NCI-H345 treated with DMSO at 0.1 percent for 48 hours (cell line): ENCODE data around the gene MAD2L1BP.

Experiments
- DNase-seq: peaks from one replicate; lab custom pipeline; 2025; ENCODE audit not compliant: unreplicated experiment; lab: John Stamatoyannopoulos, UW

The MAD2L1BP gene

DNA sequence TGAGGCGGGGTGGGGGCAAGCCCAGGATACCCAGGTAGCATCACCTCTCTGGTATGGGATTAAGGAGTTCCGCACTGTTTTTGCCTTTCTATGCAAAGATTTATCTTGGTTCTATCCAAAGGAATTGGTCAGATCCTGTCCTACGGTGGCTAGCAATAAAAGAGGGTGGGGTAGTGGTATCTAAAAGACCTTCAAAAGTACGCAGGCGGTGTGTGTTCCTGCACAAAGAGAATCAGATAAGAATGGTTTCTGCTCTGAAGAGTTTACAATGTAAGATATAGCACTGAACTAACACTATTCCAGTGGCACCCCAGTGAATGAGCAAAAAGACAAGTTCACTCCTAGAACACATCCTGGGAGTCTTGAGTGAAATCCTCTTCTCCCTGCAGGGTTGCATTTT, 45.7 kb downstream of the MAD2L1BP start:
- no peak for DNase-seq

DNA sequence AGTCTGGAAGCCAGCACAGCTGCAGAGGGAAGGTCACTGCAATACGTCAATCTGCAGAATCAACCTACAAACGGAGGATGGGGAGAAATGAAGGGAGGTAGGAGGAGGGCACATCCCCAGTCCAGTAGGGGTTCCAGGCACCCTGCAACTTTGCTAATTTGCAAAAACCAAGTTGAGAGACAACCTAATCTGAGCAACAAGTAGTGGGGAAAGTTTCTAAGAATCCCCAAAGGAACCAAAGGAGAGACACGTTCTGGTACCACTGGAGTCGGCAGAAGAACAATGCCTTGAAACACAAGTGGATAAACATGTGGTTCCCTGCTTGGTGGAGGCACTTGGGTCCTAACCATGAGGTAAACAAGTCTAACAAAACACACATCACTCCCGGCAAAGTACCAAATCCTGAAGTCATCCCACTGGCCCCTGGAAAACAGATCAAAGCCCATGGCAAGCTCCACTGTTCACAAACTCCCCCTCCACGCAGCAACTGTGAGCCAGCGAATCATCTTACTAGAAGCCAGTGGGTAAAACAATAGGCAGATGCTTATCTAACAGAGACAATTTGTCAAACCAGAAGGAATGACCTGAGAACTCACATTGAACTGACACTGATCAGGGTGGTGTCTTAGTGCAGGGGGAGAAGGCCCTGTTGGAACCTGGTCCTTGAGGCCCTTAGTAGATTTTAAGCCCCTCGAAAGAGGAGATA, 47.2 kb downstream of the MAD2L1BP start:
- no peak for DNase-seq

- DNase-seq = no peak
Observed at GRCh38 chr6:43683708-43684455, 48.2 kb downstream of the MAD2L1BP start.

GRCh38 chr6:43687079-43687436, 51.4 kb downstream of the MAD2L1BP start:
- no peak for DNase-seq

- DNase-seq = peak; percentile 82
Observed at GRCh38 chr6:43687437-43688347, 52.1 kb downstream of the MAD2L1BP start, which contains the start of gene MRPS18A. Gene MRPS18A, minus strand, starts transcription at chr6:43687791. Its CDS starts 12 bp downstream, at chr6:43687779.

- DNase-seq = no peak
Observed at GRCh38 chr6:43689421-43689820, 53.8 kb downstream of the MAD2L1BP start.
